ENCODE results near the gene FBLN5.

DNA sequence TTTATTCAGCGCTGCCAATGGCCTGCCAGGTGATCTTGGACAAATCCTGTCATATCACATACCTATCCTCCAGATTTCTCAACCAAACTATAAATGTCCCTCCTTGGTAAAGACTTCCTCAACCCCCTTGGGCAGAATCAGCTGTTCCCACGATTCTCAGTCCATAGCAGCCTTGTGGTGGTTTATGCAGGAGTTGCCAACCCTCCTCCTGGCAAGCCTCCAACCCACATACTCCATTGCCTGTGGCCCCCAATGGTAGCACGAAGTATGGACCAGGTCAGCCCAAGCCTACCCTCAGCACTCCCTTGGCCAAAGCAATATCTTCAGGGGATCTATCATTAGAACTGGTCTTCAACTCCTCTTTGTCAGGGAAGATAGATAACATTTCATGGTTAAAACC is 27.0 kb downstream of the FBLN5 start:
- TF ChIP-seq, protein P1, sequence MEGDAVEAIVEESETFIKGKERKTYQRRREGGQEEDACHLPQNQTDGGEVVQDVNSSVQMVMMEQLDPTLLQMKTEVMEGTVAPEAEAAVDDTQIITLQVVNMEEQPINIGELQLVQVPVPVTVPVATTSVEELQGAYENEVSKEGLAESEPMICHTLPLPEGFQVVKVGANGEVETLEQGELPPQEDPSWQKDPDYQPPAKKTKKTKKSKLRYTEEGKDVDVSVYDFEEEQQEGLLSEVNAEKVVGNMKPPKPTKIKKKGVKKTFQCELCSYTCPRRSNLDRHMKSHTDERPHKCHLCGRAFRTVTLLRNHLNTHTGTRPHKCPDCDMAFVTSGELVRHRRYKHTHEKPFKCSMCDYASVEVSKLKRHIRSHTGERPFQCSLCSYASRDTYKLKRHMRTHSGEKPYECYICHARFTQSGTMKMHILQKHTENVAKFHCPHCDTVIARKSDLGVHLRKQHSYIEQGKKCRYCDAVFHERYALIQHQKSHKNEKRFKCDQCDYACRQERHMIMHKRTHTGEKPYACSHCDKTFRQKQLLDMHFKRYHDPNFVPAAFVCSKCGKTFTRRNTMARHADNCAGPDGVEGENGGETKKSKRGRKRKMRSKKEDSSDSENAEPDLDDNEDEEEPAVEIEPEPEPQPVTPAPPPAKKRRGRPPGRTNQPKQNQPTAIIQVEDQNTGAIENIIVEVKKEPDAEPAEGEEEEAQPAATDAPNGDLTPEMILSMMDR (IDR thresholded peaks at IDR 0.05; ENCODE audit: low read length), result no peak
- TF ChIP-seq EZH2 (optimal IDR thresholded peaks at IDR 0.05; ENCODE audit: low read depth, low read length) (no peak), EZH2phosphoT487 (IDR thresholded peaks at IDR 0.05; ENCODE audit: low read length) (no peak)

All from MM.1S (cell line).